HEK293 (cell line): ENCODE data around the gene CADM1.

Source experiments
- CTCF ChIP-seq: fragments of 450-650 bp; formaldehyde crosslinking; IDR thresholded peaks from 2 replicates; pipeline ENCODE4 v1.5.1; 2016; ENCODE audit warnings: missing biosample characterization, missing genetic modification characterization
- ZNF274 ChIP-seq, 2 experiments: fragments of 200-500 bp in 1 of 2; fragments of 450-650 bp in 1 of 2; sonication (Bioruptor generic) in 1 of 2; formaldehyde crosslinking in 1 of 2; IDR thresholded peaks; 2 replicates each; pipeline versions ENCODE4 v1.5.1 to v1.6.1; 2014 to 2016; ENCODE audit warnings: borderline replicate concordance in 1 of 2, inconsistent platforms in 1 of 2, low read length in 1 of 2, missing biosample characterization in 1 of 2, missing genetic modification characterization in 1 of 2
- ZNF707 ChIP-seq: fragments of 450-650 bp; formaldehyde crosslinking; IDR thresholded peaks from 2 replicates; pipeline ENCODE4 v1.5.1; 2016; ENCODE audit warnings: missing biosample characterization, missing genetic modification characterization
- ZNF747 ChIP-seq: fragments of 450-650 bp; formaldehyde crosslinking; IDR thresholded peaks from 2 replicates; pipeline ENCODE4 v1.5.1; 2016; ENCODE audit warnings: missing biosample characterization, missing genetic modification characterization

DNA sequence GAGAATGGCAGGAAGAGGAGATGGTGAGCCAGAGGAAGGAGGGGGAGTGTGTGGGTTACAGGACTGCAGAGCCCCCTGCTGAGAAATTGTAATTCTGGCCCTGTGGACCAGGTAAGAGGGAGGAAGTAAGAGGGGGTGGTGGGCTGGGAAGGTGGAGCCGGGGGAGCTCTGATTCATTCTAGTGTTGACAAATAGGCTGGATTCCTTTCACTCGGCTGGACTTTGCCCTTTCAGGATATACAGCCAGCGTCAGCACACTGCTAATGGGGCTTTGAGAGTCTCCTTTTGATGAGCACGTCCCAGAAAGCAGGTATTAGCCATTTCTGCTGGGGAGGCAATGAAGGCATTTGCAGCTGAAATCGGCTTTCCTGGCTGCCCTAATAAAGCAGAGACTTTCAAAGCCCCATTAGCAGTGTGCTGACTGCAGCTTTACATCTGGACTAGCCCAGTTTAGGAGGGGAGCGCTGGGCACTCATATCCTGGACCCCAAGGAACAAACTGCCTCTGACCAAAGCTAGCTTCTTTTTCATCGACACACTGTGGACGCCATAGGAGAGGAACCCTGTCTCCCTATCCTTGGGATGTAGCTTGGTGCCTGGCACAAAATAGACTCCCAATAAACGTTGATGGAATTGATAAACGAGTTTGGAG, 44.8 kb upstream of the CADM1 start:
- TF ChIP-seq CTCF (tag by site-specific recombination) (no peak), ZNF707 (tag by site-specific recombination) (no peak), ZNF274 (IDR thresholded peaks at IDR 0.05; ENCODE audit: low read length) (no peak), ZNF274 (tag by site-specific recombination; IDR thresholded peaks at IDR 0.05; ENCODE audit: borderline replicate concordance) (no peak), ZNF747 (tag by site-specific recombination) (no peak)
